GM23248 (cell line): Measurements from ENCODE around the gene CCM2. TPM values are rescaled to one million over a fixed set of nuclear protein-coding genes. Genes with fewer than 3 reads are reported as not detected.

Experiments used
- DNase-seq: peaks from one replicate; pipeline ENCODE4 v3.0.0-alpha.2; 2015
- H2AFZ ChIP-seq: fragments of 200-600 bp; sonication (generic); 2 replicates; pipeline ENCODE4 v1.6.1; 2016; ENCODE audit warnings: antibody characterized with exemption
- H3F3A ChIP-seq: fragments of 200-600 bp; sonication (generic); 2 replicates; pipeline ENCODE4 v1.6.1; 2016; ENCODE audit warnings: mild to moderate bottlenecking, antibody characterized with exemption, mixed run types; ENCODE audit not compliant: insufficient read depth
- H3K27ac ChIP-seq: fragments of 200-600 bp; sonication (generic); 2 replicates; pipeline ENCODE4 v1.5.1; 2016; ENCODE audit warnings: mild to moderate bottlenecking
- H3K27me3 ChIP-seq: fragments of 200-600 bp; sonication (generic); replicated peaks from 2 replicates; pipeline ENCODE4 v1.6.1; 2016; ENCODE audit warnings: mild to moderate bottlenecking; ENCODE audit not compliant: insufficient read depth
- H3K36me3 ChIP-seq: fragments of 200-600 bp; sonication (generic); 2 replicates; pipeline ENCODE4 v1.6.1; 2016; ENCODE audit warnings: low read depth, mild to moderate bottlenecking
- H3K4me1 ChIP-seq: fragments of 200-600 bp; sonication (generic); 2 replicates; pipeline ENCODE4 v1.6.1; 2016; ENCODE audit warnings: mild to moderate bottlenecking; ENCODE audit not compliant: insufficient read depth
- H3K4me2 ChIP-seq: fragments of 200-600 bp; sonication (generic); one replicate; pipeline ENCODE4 v1.6.1; 2016; ENCODE audit warnings: mild to moderate bottlenecking; ENCODE audit not compliant: unreplicated experiment
- H3K4me3 ChIP-seq: fragments of 200-600 bp; sonication (generic); 2 replicates; pipeline ENCODE4 v1.5.1; 2016; ENCODE audit warnings: mild to moderate bottlenecking
- H3K79me2 ChIP-seq: fragments of 200-600 bp; sonication (generic); 2 replicates; pipeline ENCODE4 v1.6.1; 2016; ENCODE audit warnings: mild to moderate bottlenecking; ENCODE audit not compliant: insufficient read depth
- H3K9ac ChIP-seq: fragments of 200-600 bp; sonication (generic); 2 replicates; pipeline ENCODE4 v1.6.1; 2016; ENCODE audit warnings: mild to moderate bottlenecking
- H3K9me2 ChIP-seq: fragments of 200-600 bp; sonication (generic); 2 replicates; pipeline ENCODE4 v1.6.1; 2016; ENCODE audit warnings: mixed run types, mild to moderate bottlenecking, moderate library complexity; ENCODE audit not compliant: insufficient read depth
- H3K9me3 ChIP-seq: fragments of 200-600 bp; sonication (generic); one replicate; pipeline ENCODE4 v1.6.1; 2017; ENCODE audit warnings: low read depth
- H4K20me1 ChIP-seq: fragments of 200-600 bp; sonication (generic); 2 replicates; pipeline ENCODE4 v1.6.0; 2016; ENCODE audit not compliant: insufficient read depth
- EZH2 ChIP-seq: fragments of 200-600 bp; sonication (generic); IDR thresholded peaks from 2 replicates; pipeline ENCODE4 v1.6.1; 2018; ENCODE audit warnings: antibody characterized with exemption, mild to moderate bottlenecking; ENCODE audit not compliant: insufficient read depth, poor library complexity, severe bottlenecking
- EZH2phosphoT487 ChIP-seq: fragments of 200-600 bp; sonication (generic); IDR thresholded peaks from 2 replicates; pipeline ENCODE4 v1.6.1; 2018; ENCODE audit warnings: antibody characterized with exemption, moderate library complexity, mild to moderate bottlenecking, low read depth; ENCODE audit not compliant: insufficient read depth
- WGBS, 2 experiments: methylation state at CpG; one replicate each; pipeline ENCODE4 v1.1.6; 2015 to 2017; ENCODE audit warnings: low lambda C conversion rate in 2 of 2, low coverage in 1 of 2; ENCODE audit errors: missing lambda C conversion rate in 2 of 2; 5-methylcytosine and 5-hydroxymethylcytosine counted together
- in situ Hi-C: fragments of 300-500 bp; cut with MboI; formaldehyde crosslinking; loops from 2 replicates; pipeline ENCODE4 v1.15.0; 2020
- polyA plus RNA-seq: library from polyadenylated mRNA; unstranded; fragments of >200 nt; fragmentation: Nextera tagmentation; extraction: Ambion mirVana; gene quantifications from 2 replicates; pipeline ENCODE4 v1.2.1, GENCODE V29; 2016
- total RNA-seq: library from RNA; depleted of rRNA; stranded (reverse); fragments of >200 nt; shearing (Covaris generic); gene quantifications from 2 replicates; pipeline ENCODE4 v1.2.3, GENCODE V29; 2014

Gene CCM2
- total and polyA plus RNA-seq, 2 experiments from 2014 or later: 63.8 to 69.3 TPM

- H3K4me2 ChIP-seq: no peak overlapping the region
- WGBS, 2 experiments: 75 to 97% methylated on average over 8 to 9 of the region's 9 CpGs
- DNase-seq: no peak
- H3K9me3 ChIP-seq: no peaks in the 10 kb centered on the region
- in situ Hi-C loops: no loop called here
- H4K20me1 ChIP-seq: no peaks in the 10 kb centered on the region
- no peaks in the 10 kb centered on the region for H3K4me1 ChIP-seq
- H3K9ac ChIP-seq: no peak overlapping the region
- no peaks in the 10 kb centered on the region for H3K27me3 ChIP-seq
- no peaks in the 10 kb centered on the region for H3K36me3 ChIP-seq
- no peak overlapping the region for H3K27ac ChIP-seq
- no peak overlapping the region for H2AFZ ChIP-seq
- no peaks in the 10 kb centered on the region for H3K9me2 ChIP-seq
- H3K4me3 ChIP-seq: no peak overlapping the region
- TF ChIP-seq EZH2: no peak
- no peak for TF ChIP-seq EZH2phosphoT487
- no peaks in the 10 kb centered on the region for H3K79me2 ChIP-seq
- no peaks in the 10 kb centered on the region for H3F3A ChIP-seq
Observed at GRCh38 chr7:45081670-45081974, 81.6 kb downstream of the CCM2 start.

- in situ Hi-C loops: no loop called here
- H3K27ac ChIP-seq: no peak overlapping the region
Observed at GRCh38 chr7:45082031-45082830, 82.2 kb downstream of the CCM2 start.

DNA sequence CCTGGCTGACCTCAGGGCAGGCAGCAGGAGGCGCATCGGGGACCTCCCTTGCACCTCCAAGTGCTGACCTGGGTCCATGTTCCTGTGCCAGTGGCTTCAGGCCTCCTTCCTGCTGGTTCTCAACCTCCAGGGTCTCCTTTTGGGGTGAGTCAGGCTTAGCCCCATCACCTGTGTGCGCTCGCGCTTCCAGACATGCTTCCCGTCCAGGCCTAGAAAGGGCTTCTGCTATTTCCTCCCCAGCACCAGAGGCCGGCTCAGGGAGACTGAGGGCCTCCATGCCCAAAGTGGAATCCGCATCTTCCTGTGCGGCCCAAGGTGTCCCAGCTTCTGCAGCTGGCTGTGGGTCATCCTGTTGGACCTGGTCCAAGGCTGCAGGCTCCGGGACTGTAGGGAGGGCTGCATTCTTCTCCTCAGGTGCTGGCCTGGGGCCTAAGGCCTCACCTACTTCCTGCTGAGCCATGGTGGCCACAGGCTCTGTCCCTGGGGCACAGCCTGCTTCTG lies 82.9 kb downstream of the CCM2 start:
- H3K27me3 ChIP-seq: no peaks in the 10 kb centered on the region
- no peaks in the 10 kb centered on the region for H3K79me2 ChIP-seq
- H2AFZ ChIP-seq: no peak overlapping the region
- in situ Hi-C loops: no loop called here
- H3F3A ChIP-seq: no peaks in the 10 kb centered on the region
- H3K27ac ChIP-seq: no peak overlapping the region
- H4K20me1 ChIP-seq: no peaks in the 10 kb centered on the region
- H3K9ac ChIP-seq: no peak overlapping the region
- no peaks in the 10 kb centered on the region for H3K36me3 ChIP-seq
- no peaks in the 10 kb centered on the region for H3K4me1 ChIP-seq
- no peak overlapping the region for H3K4me2 ChIP-seq
- no peak for DNase-seq
- no peaks in the 10 kb centered on the region for H3K9me3 ChIP-seq
- 83 to 89% methylated on average over 10 of the region's 10 CpGs for WGBS, 2 experiments
- no peaks in the 10 kb centered on the region for H3K9me2 ChIP-seq
- H3K4me3 ChIP-seq: no peak overlapping the region
- TF ChIP-seq EZH2 (no peak), EZH2phosphoT487 (no peak)

More at GRCh38 chr7:45082031-45082830, 82.2 kb downstream of the CCM2 start:
- Histone ChIP-seq H3K27me3 (no peaks in the 10 kb centered on the region), H4K20me1 (no peaks in the 10 kb centered on the region), H3K4me1 (no peaks in the 10 kb centered on the region), H3F3A (no peaks in the 10 kb centered on the region), H2AFZ (no peak overlapping the region), H3K9me3 (no peaks in the 10 kb centered on the region), H3K4me2 (no peak overlapping the region), H3K9me2 (no peaks in the 10 kb centered on the region), H3K36me3 (no peaks in the 10 kb centered on the region), H3K4me3 (no peak overlapping the region), H3K9ac (no peak overlapping the region), H3K79me2 (no peaks in the 10 kb centered on the region)
- DNase-seq: no peak
- WGBS, 2 experiments: 74 to 79% methylated on average over 16 to 18 of the region's 18 CpGs
- TF ChIP-seq EZH2 (no peak), EZH2phosphoT487 (no peak)

- Histone ChIP-seq H3F3A (no peaks in the 10 kb centered on the region), H4K20me1 (no peaks in the 10 kb centered on the region), H3K9me3 (no peaks in the 10 kb centered on the region), H3K79me2 (no peaks in the 10 kb centered on the region), H2AFZ (no peak overlapping the region), H3K27me3 (no peaks in the 10 kb centered on the region), H3K9ac (no peak overlapping the region), H3K27ac (no peak overlapping the region), H3K4me3 (no peak overlapping the region), H3K9me2 (no peaks in the 10 kb centered on the region), H3K4me1 (no peaks in the 10 kb centered on the region), H3K36me3 (no peaks in the 10 kb centered on the region), H3K4me2 (no peak overlapping the region)
- WGBS, 2 experiments: 60 to 63% methylated on average over 5 of the region's 5 CpGs
- TF ChIP-seq EZH2phosphoT487 (no peak), EZH2 (no peak)
- in situ Hi-C loops: no loop called here
- DNase-seq: no peak
Observed at GRCh38 chr7:45084336-45084735, 84.3 kb downstream of the CCM2 start.
